Measurements from ENCODE around the gene CDH10.

The CDH10 gene

GRCh38 chr5:24645483-24645882, 705 bp upstream of the CDH10 start:
- H3K4me3 ChIP-seq (replicated peaks; ENCODE audit: low read depth, low read length), result no peak overlapping the region
- no peak for TF ChIP-seq CTCF (IDR thresholded peaks at IDR 0.05; ENCODE audit: low read length, missing control alignments)
- no peak for DNase-seq (ENCODE audit: low read depth)

DNA sequence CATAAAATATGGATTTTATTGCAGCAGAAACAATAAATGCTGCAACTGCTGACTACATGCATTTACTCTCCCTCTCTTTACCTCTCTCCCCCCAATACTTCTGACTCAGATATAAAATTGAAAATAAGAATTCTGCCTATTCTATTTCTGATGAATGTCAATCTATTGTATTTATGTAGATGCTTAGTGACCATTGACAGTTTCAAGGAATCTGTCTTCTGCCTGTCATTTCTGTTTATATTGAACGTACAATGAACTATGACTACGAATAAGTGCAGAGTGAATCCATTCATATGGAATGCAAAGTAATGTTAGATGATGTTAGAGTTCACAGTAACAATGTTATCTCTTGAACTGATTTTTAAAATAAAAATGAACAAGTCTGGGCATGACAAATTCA, 898 bp downstream of the CDH10 start:
- DNase-seq (ENCODE audit: low read depth), result no peak
- no peak for TF ChIP-seq CTCF (IDR thresholded peaks at IDR 0.05; ENCODE audit: low read length, missing control alignments)
- no peak overlapping the region for H3K4me3 ChIP-seq (replicated peaks; ENCODE audit: low read depth, low read length)

DNA sequence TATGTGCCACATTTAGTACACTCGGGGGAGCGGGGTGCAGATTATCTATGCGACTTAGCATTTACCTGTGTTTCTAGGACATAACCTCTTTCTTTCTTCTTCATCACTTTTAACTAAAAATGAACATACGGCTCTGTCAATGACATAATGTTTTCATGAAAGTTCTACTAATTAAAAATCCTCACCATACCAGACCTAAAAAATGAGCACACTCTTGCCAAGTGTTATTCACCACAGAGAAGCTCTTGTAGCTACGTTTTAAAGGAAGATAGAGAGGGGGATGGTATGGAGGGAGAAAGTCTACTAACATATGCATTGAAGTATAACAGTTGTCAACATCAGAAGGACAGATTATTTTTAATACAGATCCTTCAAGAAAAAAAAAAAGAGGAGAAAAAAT, 1.6 kb downstream of the CDH10 start:
- DNase-seq (ENCODE audit: low read depth), result no peak
- no peak overlapping the region for H3K4me3 ChIP-seq (replicated peaks; ENCODE audit: low read depth, low read length)
- TF ChIP-seq CTCF (IDR thresholded peaks at IDR 0.05; ENCODE audit: low read length, missing control alignments), result no peak

DNA sequence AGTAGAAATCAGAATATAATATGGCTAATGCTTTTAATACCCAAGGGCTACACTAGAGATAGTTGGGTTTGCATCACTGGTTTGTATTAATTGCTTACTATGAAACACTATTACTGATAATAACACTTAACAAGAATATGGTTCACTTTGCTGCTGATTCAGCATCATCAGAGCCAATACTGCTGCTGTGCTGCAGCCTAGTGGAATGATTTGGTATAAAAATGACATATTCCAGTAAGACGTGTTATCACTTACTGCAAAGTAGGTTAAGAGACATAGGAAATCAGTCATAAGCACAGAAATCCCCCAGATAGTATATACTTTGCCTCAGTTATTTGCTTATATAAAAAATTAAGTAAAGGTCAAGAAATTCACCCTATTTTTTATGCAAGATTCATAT, 2.8 kb downstream of the CDH10 start:
- peak; percentile 29 for DNase-seq (ENCODE audit: low read depth)
- peak; percentile 49 for TF ChIP-seq CTCF (IDR thresholded peaks at IDR 0.05; ENCODE audit: low read length, missing control alignments)
- H3K4me3 ChIP-seq (replicated peaks; ENCODE audit: low read depth, low read length), result no peak overlapping the region

DNA sequence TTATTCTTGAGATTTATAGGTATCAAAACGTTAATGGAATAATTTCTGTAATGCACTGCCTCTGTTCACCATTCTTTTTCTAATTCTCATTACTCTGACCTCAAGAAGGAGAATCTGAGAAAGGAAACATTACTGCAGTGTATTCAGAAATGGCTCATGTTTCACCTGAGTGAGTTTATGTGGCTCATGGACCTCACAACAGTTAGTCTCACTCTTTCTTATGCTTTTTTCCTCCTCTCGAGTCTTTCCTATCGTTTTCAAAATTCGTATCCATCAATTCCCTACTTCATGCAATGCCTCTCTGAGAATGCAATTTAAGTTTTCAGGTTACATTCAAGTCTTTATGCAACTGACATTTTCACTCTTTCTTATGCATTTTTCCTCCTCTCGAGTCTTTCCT, 9.6 kb downstream of the CDH10 start:
- no peak for DNase-seq (ENCODE audit: low read depth)

GRCh38 chr5:24633715-24634325, 11.0 kb downstream of the CDH10 start:
- peak; percentile 53 for DNase-seq (ENCODE audit: low read depth)
- peak; percentile 59 for TF ChIP-seq CTCF (IDR thresholded peaks at IDR 0.05; ENCODE audit: low read length, missing control alignments)
- no peak overlapping the region for H3K4me3 ChIP-seq (replicated peaks; ENCODE audit: low read depth, low read length)

More for the DNA sequence above, 9.6 kb downstream of the CDH10 start:
- TF ChIP-seq CTCF (IDR thresholded peaks at IDR 0.05; ENCODE audit: low read length, missing control alignments), result no peak
- H3K4me3 ChIP-seq (replicated peaks; ENCODE audit: low read depth, low read length), result no peak overlapping the region

DNA sequence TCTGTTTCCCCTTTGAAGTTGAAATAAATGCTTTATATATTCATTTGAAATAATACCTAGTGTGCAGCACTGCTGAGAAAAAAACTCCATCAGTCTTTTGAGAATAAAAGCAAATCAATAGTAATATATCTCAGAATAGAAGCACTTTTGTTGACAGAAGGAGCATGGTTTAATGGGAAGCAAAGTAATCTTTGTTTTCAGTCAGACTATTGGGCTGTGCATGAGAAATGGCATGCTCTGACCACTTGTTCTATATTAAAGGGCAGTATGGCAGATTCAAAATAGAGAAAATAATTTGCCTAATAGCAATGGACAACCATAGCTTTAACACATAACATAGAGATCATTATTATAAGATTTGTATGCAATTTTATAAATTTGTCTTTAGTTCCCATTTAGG, 12.4 kb downstream of the CDH10 start:
- no peak for TF ChIP-seq CTCF (IDR thresholded peaks at IDR 0.05; ENCODE audit: low read length, missing control alignments)

More for the DNA sequence above, 12.4 kb downstream of the CDH10 start:
- no peak for DNase-seq (ENCODE audit: low read depth)
- no peak overlapping the region for H3K4me3 ChIP-seq (replicated peaks; ENCODE audit: low read depth, low read length)

Measured in fibroblast of pulmonary artery (primary cell).